GM19455 (cell line): ENCODE measurements around the gene POLR2H.

Experiments
- ATAC-seq: cut with Tn5 transposase; IDR thresholded peaks from one replicate; pipeline ENCODE4 v1.9.1; 2021; ENCODE audit not compliant: unreplicated experiment

Gene POLR2H

GRCh38 chr3:184368586-184369183, 7.2 kb downstream of the POLR2H start:
- no peak for ATAC-seq

GRCh38 chr3:184371570-184372018, 10.1 kb downstream of the POLR2H start:
- ATAC-seq: no peak

GRCh38 chr3:184372296-184372821, 10.8 kb downstream of the POLR2H start:
- no peak for ATAC-seq

- no peak for ATAC-seq
Observed at GRCh38 chr3:184372911-184373310, 11.4 kb downstream of the POLR2H start.

GRCh38 chr3:184373422-184373821, 11.9 kb downstream of the POLR2H start:
- no peak for ATAC-seq

GRCh38 chr3:184375747-184376461, 14.4 kb downstream of the POLR2H start:
- ATAC-seq: no peak

GRCh38 chr3:184377374-184377773, 15.9 kb downstream of the POLR2H start:
- no peak for ATAC-seq

- no peak for ATAC-seq
Observed at GRCh38 chr3:184377882-184378445, 16.5 kb downstream of the POLR2H start, which contains the start of gene THPO. THPO (minus strand) TSS chr3:184378207; CDS start chr3:184376259, 1,948 bp downstream.

- no peak for ATAC-seq
Observed at GRCh38 chr3:184378651-184379357, 17.3 kb downstream of the POLR2H start.

- no peak for ATAC-seq
Observed at GRCh38 chr3:184379358-184380184, 18.1 kb downstream of the POLR2H start, which contains the start of gene CHRD. CHRD (plus strand) TSS chr3:184380054; CDS start chr3:184380319, 265 bp downstream.

- no peak for ATAC-seq
Observed at GRCh38 chr3:184380185-184380626, 18.7 kb downstream of the POLR2H start.

GRCh38 chr3:184380627-184381260, 19.2 kb downstream of the POLR2H start:
- ATAC-seq: no peak

GRCh38 chr3:184381261-184382224, 20.0 kb downstream of the POLR2H start:
- ATAC-seq: no peak

- no peak for ATAC-seq
Observed at GRCh38 chr3:184382326-184383032, 21.0 kb downstream of the POLR2H start.

GRCh38 chr3:184383033-184383740, 21.7 kb downstream of the POLR2H start:
- no peak for ATAC-seq

- ATAC-seq: no peak
Observed at GRCh38 chr3:184384342-184384741, 22.8 kb downstream of the POLR2H start.

GRCh38 chr3:184384856-184385422, 23.4 kb downstream of the POLR2H start:
- ATAC-seq: no peak
